HG03460 (cell line): Measurements from ENCODE around the gene GAB4.
"Not testable (repeated sequence)": the region's sequence is repeated elsewhere in the genome, so short reads cannot be mapped to it uniquely, and the experiment has no call there.

Experiments
- ATAC-seq: cut with Tn5 transposase; IDR thresholded peaks from one replicate; pipeline ENCODE4 v1.9.1; 2021; ENCODE audit not compliant: unreplicated experiment

GAB4 gene

GRCh38 chr22:17007852-17008731 is at the start of gene GAB4:
Gene GAB4, minus strand, starts transcription at chr22:17008222. Its CDS starts 108 bp downstream, at chr22:17008114.
- ATAC-seq, result no peak

DNA sequence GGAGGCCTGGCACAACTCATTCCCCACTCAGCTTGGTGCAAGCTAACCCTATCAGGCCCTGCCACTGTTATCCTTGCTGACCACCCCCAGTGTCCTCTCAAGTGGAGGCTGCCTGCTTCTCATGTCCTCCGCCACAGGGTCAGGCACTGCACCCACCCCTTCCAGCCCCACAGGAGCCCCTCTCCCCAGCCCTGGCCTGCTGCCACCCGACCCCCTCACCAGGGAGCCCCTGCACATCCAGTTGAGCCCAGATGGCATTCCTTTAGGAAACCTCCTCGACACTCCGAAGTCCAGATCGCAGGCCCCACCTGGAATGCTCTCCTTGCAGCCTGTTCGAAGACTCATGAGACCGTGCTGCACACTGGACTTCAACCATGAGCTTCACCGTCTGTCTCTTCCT is 48.8 kb upstream of the GAB4 start:
- no peak for ATAC-seq

DNA sequence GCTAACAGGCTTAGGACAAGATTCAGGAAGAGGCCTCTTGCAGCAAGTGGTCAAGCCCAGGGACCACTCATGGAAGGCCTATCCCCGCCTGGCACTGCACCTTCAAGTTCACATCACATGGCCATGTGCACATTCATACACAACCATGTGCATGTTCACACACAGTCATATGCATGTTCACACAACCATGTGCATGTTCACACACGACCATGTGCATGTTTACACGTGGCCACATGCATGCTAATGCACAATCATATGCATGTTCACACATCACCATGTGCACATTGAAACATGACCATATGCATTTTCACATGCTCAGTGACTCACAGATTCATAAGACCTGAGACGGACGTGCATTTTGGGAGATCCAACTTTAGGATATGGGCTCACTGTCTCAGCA is 48.0 kb upstream of the GAB4 start:
- ATAC-seq, result no peak

- ATAC-seq, result no peak
Measured at GRCh38 chr22:17047656-17048055, 39.6 kb upstream of the GAB4 start.

DNA sequence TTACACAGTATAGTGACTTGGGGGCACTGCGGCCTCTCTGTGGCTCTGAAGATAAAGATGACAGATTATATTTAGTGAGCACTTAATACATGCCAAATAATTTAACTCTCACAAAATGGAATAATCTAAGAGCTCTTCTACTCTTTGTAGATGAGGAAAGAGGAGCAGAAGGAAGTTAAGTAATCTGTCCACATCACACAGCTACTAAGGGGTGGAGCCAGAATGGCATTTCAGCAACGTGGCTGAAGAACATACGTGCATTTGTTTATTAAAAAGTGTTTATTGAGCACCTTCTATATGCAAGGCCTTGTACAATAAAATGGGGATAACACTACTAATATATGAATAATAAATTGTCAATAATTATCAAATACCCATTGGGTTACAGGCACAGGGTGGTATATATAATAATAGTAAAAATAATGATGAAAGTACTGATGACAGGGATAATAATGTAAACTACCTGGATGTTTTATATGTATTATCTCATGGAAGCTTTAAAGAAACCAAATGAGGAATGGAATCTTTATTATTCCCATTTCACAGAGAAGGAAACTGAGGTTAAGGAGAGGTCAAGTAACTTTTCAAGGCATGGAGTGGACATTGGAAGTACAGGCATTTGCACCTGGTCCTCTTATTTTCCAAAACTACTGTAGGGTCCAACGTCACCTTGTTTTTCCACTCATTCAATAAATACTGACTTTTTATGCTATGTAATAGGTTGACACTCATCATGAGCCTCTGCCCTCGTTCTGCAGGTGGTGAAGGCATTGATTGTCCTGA is 38.7 kb upstream of the GAB4 start:
- no peak for ATAC-seq

DNA sequence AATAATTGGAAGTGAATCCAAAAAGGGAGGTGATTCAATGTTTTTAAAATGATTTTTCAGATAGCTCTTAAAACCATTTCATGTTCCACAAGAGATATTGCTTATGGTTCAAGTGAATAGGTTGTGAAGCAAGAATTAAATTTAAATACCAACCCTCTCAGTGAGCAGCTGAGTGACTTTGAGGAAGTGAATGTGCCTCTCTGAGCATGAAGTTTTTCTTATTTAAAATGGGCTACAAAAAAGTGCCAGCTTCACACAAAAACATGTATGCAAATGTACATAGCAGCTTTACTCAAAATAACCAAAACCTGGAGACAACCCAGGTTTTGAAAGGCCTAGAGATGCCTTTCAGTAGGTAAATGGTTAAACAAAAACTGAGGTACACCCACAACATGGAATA is 35.5 kb upstream of the GAB4 start:
- no peak for ATAC-seq

- not testable (repeated sequence) for ATAC-seq
Measured at GRCh38 chr22:17036842-17037711, 29.1 kb upstream of the GAB4 start.

DNA sequence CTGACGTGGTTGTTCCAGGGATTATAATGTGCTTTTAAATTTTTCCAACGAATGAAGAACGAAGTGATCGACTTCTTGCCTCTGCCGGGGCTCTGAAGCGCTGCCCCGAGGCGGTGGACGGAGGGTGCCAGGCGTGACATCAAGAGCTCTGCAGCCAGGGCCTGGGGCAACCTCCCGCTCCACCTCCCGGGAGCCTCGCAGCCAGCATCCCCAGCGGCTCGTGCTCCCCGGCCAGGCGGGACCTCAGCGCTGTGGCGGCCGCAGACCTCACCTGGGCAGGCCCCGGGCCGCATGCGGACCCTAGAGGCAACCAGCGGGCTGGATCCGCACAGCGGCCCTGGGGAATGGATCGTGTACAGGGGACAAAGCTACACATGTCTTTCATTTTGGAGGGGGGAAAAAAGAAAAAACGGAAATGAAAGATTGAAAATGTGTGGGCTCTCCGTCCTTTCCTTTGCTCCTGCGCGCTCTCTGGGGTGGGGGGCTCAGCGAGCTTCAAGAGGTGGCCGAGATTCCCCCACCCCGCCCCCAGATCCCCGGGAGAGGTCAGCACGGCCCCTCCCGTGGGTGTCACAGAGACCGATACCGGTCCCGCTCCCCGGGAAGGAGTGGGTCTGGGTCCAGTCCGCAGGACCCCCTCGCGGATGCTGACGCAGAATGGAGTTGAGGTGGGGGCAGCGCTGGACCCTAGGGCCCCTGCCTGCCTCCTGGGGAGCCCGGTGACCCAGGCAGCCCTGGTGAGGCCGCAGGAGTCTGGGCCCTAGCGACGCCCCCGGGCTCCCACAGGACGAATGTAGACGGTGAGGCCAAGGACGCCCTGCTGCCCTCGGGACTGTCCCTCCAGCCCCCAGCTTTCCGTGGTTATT is 28.2 kb upstream of the GAB4 start:
- not testable (repeated sequence) for ATAC-seq

DNA sequence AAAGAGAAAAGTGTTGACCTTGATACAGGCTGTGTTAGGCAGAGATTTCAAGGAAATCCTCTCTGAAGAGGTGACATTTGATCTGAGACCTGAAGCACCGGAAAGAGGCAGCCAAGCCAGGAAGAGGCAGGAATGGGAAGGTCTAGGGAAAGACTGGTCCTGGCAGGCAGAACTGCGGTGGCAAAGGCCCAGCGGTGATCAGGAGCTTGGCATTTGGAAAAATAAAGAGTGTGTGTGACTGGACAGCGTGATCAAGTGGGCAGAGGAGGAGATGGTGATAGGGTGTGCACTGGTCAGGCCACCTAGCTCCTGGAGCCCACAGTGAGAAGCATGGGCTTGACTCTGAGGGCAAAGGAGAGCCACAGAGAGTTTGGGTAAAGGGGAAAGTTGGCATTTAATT is 27.2 kb upstream of the GAB4 start:
- no peak for ATAC-seq

- not testable (repeated sequence) for ATAC-seq
Measured at GRCh38 chr22:17034532-17034931, 26.5 kb upstream of the GAB4 start.

DNA sequence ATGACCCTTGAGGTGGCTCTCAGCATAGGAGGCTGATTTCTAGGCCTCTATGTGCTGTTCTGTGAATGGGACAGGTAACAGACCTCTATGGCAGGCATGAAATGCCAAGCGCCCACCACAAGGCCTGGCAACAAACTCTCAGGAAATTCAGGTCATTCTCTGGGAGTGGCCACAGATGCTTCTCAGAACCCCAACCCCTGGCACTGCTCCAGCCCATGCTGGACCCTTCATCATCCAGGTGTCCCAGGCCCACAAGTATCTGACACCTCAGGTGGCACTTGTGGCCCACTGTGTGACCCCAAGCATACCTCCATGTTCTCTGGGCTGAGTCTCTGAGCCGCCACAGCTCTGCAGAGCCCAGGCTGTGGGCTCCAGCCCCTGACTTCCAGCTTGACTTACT is 24.3 kb upstream of the GAB4 start:
- not testable (repeated sequence) for ATAC-seq

DNA sequence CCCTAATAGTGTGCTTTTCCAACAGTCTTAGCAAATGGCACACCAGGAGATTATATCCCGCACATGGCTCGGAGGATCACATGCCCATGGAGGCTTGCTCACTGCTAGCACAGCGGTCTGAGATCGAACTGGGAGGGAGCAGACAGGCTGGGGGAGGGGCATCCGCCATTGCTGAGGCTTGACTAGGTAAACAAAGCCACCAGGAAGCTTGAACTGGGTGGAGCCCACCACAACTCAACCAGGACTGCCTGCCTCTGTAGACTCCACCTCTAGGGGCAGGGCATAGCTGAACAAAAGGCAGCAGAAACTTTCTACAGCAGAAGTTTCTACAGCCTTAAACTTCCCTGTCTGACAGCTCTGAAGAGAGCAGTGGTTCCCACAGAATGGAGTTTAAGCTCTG is 16.4 kb upstream of the GAB4 start:
- not testable (repeated sequence) for ATAC-seq

- ATAC-seq, result not testable (repeated sequence)
Measured at GRCh38 chr22:17015552-17015951, 7.5 kb upstream of the GAB4 start.

DNA sequence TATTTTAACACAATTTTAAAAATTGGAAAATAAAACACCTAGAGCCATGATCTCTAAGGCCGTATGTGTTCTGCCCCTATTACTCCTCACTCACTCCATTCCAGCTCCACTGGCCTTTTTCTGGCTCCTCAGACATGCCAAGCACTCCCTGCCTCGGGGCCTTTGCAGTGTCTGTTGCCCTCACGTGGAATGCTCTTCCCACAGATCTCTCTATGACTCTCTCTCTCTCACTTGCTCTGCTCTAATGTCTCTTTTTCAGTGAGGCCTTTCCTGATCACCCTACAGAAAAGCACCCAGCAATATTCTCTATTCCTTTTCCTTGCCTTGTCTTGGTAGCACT is 6.0 kb upstream of the GAB4 start:
- ATAC-seq, result not testable (repeated sequence)

GRCh38 chr22:17013396-17014100 is 5.5 kb upstream of the GAB4 start:
- ATAC-seq, result no peak

GRCh38 chr22:17012267-17012666 is 4.2 kb upstream of the GAB4 start:
- ATAC-seq, result no peak

GRCh38 chr22:17009640-17010291 is 1.7 kb upstream of the GAB4 start:
- ATAC-seq, result no peak

- ATAC-seq, result no peak
Measured at GRCh38 chr22:17007257-17007656, 765 bp downstream of the GAB4 start.

GRCh38 chr22:16989915-16990314 is 18.1 kb downstream of the GAB4 start:
- ATAC-seq, result no peak
